ENCODE results near the gene GLIS1. TPM values are rescaled to one million over a fixed set of nuclear protein-coding genes. Genes with fewer than 3 reads are reported as not detected.

GLIS1 gene
- total RNA-seq, 1 experiment from 2014 or later: 0.28 TPM

DNA sequence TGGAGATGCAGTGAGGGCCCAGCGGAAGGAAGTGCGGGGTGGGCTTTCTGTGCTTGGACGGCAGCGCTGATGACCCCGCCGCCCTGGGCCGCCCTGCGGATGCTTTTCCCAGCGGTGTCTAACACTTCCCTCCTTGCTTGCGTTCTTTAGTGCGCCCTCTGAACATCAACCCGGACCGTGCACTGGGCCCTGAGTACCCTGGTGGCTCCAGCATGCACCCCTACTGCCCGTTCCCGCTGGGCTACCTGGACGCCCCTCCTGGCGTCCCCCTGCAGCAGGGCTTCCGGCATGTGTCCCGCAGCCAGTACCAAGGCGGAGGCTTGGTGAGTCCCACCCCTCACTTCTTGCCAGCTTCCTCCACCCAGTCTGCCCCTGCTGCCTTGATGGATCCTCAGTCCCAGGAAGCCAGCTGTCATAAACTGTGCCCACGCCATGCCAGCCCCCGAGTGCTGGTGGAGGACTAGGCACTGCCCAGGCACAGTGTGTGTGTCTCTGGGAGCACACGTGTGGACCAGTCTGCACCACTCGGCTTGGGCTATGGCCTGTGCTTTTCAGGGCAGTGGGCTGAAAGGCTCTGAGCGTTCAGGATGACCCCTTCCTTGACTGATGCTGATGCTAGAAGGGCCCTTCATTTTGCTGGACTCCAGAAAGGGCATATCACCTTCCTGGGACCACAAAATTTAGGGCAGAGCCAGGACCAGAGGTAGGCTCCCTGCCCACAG, 277.5 kb downstream of the GLIS1 start:
- no peaks in the 10 kb centered on the region for H3K79me1 ChIP-seq (ENCODE audit: insufficient read depth, low read depth, low read length, poor library complexity, severe bottlenecking)
- Mint-ChIP-seq H3K4me1 (peaks cover 5 to 7% of the 10 kb centered on the region in 2 experiments; a peak in 3 of 4 replicates), H3K9me3 (no peaks in the 10 kb centered on the region), H3K4me3 (no peak overlapping the region), H3K36me3 (ENCODE audit: insufficient read depth in 1 of 3, low read depth in 3 of 3) (no peaks in the 10 kb centered on the region), H3K27me3 (ENCODE audit: low read depth) (peaks cover 19% of the 10 kb centered on the region), H3K27ac (no peak overlapping the region)
- no peaks in the 10 kb centered on the region for H3K9me3 ChIP-seq (ENCODE audit: control insufficient read depth, low read depth, low read length)
- H3K27me3 ChIP-seq (ENCODE audit: insufficient read depth, low read length): no peaks in the 10 kb centered on the region
- no peak overlapping the region for H3K14ac ChIP-seq (ENCODE audit: insufficient read depth, low read length)
- H2BK15ac ChIP-seq (ENCODE audit: low read depth, low read length): no peak overlapping the region
- no peak overlapping the region for H2BK120ac ChIP-seq (ENCODE audit: low read depth, low read length, poor library complexity, severe bottlenecking)
- no peak overlapping the region for H2BK20ac ChIP-seq (ENCODE audit: low read depth, low read length, poor library complexity, severe bottlenecking)
- no peak overlapping the region for H3T11ph ChIP-seq (ENCODE audit: low read length)
- no peak overlapping the region for H2AK5ac ChIP-seq (ENCODE audit: insufficient read length, low read length)
- H3K9ac ChIP-seq (ENCODE audit: extremely low read depth, insufficient read length, low read length): no peak overlapping the region
- no peaks in the 10 kb centered on the region for H3K79me2 ChIP-seq (ENCODE audit: insufficient read depth, low read length)
- H4K20me1 ChIP-seq (ENCODE audit: control insufficient read depth, insufficient read depth, insufficient read length): no peaks in the 10 kb centered on the region
- no peaks in the 10 kb centered on the region for H3K23me2 ChIP-seq (ENCODE audit: insufficient read length, low read depth, low read length, poor library complexity, severe bottlenecking)
- H4K8ac ChIP-seq (replicated peaks; ENCODE audit: insufficient read length, low read depth, low read length): no peak overlapping the region
- no peak overlapping the region for H2AFZ ChIP-seq (ENCODE audit: low read length)
- no peaks in the 10 kb centered on the region for H3K4me1 ChIP-seq (ENCODE audit: insufficient read depth, low read length)
- no peak overlapping the region for H3K18ac ChIP-seq (ENCODE audit: insufficient read length, low read depth, low read length)
- H3K23ac ChIP-seq (ENCODE audit: insufficient read length, low read depth, low read length): no peak overlapping the region
- no peak for TF ChIP-seq CTCF (conservative IDR thresholded peaks at IDR 0.05)
- no peak overlapping the region for H3K27ac ChIP-seq (ENCODE audit: insufficient read length, low read depth, low read length)
- WGBS (ENCODE audit: extremely low coverage, insufficient read length, low lambda C conversion rate): no CpG with 5 or more reads among the region's 25 CpGs
- H2BK5ac ChIP-seq (ENCODE audit: insufficient read length, low read length): no peak overlapping the region
- H3K4me2 ChIP-seq (ENCODE audit: insufficient read depth, insufficient read length, low read length): no peak overlapping the region
- no peak overlapping the region for H3K4ac ChIP-seq (ENCODE audit: low read depth, low read length)
- no peak overlapping the region for H3K56ac ChIP-seq (ENCODE audit: insufficient read length, low read depth, low read length)
- no peak overlapping the region for H2BK12ac ChIP-seq (ENCODE audit: insufficient read length, low read depth, low read length)
- DNase-seq: no peak
- H4K91ac ChIP-seq (ENCODE audit: insufficient read length, low read depth, low read length): no peak overlapping the region
- no peak overlapping the region for H4K5ac ChIP-seq (ENCODE audit: insufficient read length, low read depth, low read length)
